ENCODE results near the gene TFRC. TPM values are rescaled to one million over a fixed set of nuclear protein-coding genes. Genes with fewer than 3 reads are reported as not detected.

TFRC gene
- total and polyA plus RNA-seq, 9 donors, result 26.1 to 348 (median 106) TPM

DNA sequence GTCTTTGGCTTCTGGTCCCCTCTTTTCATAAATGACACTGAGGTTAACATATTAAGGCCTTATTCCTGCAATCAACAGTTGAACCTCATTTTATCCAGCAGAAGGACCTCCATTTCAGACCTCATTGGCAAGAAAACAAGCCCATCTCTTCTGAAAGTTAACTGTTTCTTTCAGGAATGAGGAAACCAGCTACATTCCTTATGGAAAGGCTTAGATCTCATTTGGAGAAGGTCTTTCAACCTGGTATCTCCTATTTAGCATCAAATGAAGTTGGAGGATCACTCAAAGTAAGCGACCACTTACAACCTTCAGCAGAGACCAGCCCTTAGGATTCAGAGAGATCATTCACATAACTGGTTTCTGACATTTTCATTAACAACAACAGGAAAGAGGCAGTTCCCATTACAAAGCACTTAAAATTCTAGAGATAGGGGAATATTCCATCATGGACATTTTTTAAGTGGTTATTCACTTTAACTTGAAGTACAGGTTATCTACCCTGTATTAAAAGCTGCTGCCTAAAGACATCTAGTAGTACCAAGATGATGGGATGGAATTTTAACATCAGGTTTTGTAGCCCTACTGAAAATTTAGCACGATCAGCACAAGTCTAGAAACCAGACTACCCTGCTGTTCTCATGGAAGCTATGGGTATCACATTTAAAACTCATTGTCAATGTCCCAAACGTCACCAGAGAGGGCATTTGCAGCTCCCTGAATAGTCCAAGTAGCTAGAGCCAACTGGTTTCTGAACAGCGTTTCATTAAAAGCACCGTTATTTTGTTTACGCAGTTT lies 30.4 kb downstream of the TFRC start:
- no peaks in the 10 kb centered on the region for H3K4me1 ChIP-seq (ENCODE audit: insufficient read depth)
- TF ChIP-seq POLR2A (IDR thresholded peaks at IDR 0.05), result no peak
- TF ChIP-seq, protein P1, sequence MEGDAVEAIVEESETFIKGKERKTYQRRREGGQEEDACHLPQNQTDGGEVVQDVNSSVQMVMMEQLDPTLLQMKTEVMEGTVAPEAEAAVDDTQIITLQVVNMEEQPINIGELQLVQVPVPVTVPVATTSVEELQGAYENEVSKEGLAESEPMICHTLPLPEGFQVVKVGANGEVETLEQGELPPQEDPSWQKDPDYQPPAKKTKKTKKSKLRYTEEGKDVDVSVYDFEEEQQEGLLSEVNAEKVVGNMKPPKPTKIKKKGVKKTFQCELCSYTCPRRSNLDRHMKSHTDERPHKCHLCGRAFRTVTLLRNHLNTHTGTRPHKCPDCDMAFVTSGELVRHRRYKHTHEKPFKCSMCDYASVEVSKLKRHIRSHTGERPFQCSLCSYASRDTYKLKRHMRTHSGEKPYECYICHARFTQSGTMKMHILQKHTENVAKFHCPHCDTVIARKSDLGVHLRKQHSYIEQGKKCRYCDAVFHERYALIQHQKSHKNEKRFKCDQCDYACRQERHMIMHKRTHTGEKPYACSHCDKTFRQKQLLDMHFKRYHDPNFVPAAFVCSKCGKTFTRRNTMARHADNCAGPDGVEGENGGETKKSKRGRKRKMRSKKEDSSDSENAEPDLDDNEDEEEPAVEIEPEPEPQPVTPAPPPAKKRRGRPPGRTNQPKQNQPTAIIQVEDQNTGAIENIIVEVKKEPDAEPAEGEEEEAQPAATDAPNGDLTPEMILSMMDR (IDR thresholded peaks at IDR 0.05), result no peak
- no peak for TF ChIP-seq EP300 (IDR thresholded peaks at IDR 0.05)
- peaks cover 2% of the 10 kb centered on the region for H3K36me3 ChIP-seq
- H3K27ac ChIP-seq, result no peak overlapping the region
- no peaks in the 10 kb centered on the region for H3K27me3 ChIP-seq
- 86 to 92% (median 90%) methylated on average over 6 of the region's 6 CpGs for WGBS, 3 donors
- no peak overlapping the region for H3K4me3 ChIP-seq
- no peaks in the 10 kb centered on the region for H3K9me3 ChIP-seq
- DNase-seq, result no peak
- intact Hi-C loops (cut with DNase I), result no loop called here

DNA sequence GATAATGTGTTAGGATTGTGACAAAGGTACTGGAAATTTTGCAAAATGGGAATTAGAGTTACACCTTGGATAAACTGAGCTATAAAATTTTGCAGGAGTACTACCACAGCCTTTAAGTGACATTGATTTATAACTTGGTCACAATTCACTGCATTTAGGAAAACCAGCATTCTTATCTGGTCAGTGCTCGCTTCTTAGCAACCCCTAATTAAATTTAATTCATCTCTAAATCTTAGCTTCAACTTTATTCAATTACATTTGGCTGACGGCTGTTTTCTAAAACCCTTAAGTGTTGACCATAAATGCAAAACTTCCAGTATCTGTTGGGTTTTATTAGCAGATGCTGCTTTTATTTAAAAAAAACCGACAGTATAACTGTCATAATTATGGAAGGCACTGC lies 31.3 kb downstream of the TFRC start:
- H3K36me3 ChIP-seq, result peaks cover 2% of the 10 kb centered on the region
- no peak overlapping the region for H3K4me3 ChIP-seq
- WGBS, 3 donors, result 56 to 68% (median 65%) methylated on average over 3 of the region's 3 CpGs
- H3K9me3 ChIP-seq, result no peaks in the 10 kb centered on the region
- H3K27ac ChIP-seq, result no peak overlapping the region
- H3K4me1 ChIP-seq (ENCODE audit: insufficient read depth), result no peaks in the 10 kb centered on the region
- no peak for TF ChIP-seq POLR2A (IDR thresholded peaks at IDR 0.05)
- TF ChIP-seq EP300 (IDR thresholded peaks at IDR 0.05), result no peak
- TF ChIP-seq, protein P1 (IDR thresholded peaks at IDR 0.05), result no peak
- no peaks in the 10 kb centered on the region for H3K27me3 ChIP-seq
- no peak for DNase-seq
- intact Hi-C loops (cut with DNase I), result no loop called here

DNA sequence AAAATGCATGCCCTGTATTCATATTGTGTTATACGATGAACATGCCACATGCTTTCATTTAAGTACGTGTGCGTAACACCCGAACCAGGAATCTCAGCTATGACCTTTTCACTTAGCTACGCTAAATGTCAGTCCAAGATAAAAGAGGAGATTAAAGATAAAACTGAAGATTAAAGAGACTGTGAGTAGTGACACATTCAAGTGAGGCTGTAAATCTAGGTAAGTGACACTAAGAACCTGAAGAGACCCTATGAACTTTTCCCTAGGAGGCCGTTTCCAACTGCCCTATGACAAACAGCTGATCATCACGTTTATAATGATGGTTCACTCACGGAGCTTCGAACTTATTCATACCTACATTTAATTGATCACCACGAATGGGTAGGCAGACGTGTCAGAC lies 32.2 kb downstream of the TFRC start:
- WGBS, 3 donors, result 70 to 77% (median 72%) methylated on average over 11 of the region's 11 CpGs
- Histone ChIP-seq H3K4me1 (ENCODE audit: insufficient read depth) (no peaks in the 10 kb centered on the region), H3K36me3 (peaks cover 2% of the 10 kb centered on the region), H3K27me3 (no peaks in the 10 kb centered on the region), H3K27ac (no peak overlapping the region), H3K4me3 (no peak overlapping the region), H3K9me3 (no peaks in the 10 kb centered on the region)
- no peak for TF ChIP-seq POLR2A (IDR thresholded peaks at IDR 0.05)
- TF ChIP-seq, protein P1 (IDR thresholded peaks at IDR 0.05), result no peak
- TF ChIP-seq EP300 (IDR thresholded peaks at IDR 0.05), result no peak
- intact Hi-C loops (cut with DNase I), result no loop called here
- no peak for DNase-seq

DNA sequence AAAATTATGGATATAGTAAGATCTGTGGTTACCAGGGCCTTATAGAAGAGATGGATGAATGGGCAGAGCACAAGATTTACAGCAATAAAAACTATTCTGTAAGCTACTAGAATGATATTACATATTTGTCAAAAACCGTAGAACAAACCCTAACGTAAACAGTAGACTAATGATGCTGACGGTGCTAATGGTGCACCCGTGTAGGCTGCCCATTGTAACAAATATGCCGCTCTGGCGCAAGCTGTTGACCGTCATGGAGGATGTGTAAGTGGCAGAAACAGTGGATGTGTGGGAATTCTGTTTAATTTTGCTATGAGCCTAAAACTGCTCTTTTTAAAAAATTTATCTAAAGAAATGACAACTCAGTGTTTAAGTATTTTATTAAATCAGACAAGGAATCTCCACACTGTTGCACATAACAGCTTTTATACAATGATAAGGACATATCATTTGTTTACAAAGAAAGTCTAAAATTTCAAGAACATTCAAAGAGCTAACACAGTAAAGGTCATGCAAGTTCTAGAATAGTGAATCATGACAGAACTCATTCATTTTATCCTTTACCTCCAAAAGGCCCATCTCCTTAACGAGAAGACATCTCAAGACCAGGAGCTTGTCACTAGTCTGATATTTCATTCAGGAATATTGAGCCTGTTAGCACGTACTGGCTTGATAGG lies 32.8 kb downstream of the TFRC start:
- Histone ChIP-seq H3K27me3 (no peaks in the 10 kb centered on the region), H3K9me3 (no peaks in the 10 kb centered on the region), H3K36me3 (peaks cover 2% of the 10 kb centered on the region), H3K4me3 (no peak overlapping the region), H3K4me1 (ENCODE audit: insufficient read depth) (no peaks in the 10 kb centered on the region), H3K27ac (no peak overlapping the region)
- intact Hi-C loops (cut with DNase I), result no loop called here
- DNase-seq, result no peak
- 75 to 77% (median 76%) methylated on average over 9 of the region's 9 CpGs for WGBS, 3 donors
- no peak for TF ChIP-seq EP300 (IDR thresholded peaks at IDR 0.05)
- TF ChIP-seq, protein P1 (IDR thresholded peaks at IDR 0.05), result no peak
- TF ChIP-seq POLR2A (IDR thresholded peaks at IDR 0.05), result no peak

All from ovary (tissue), 9 donors.